NCI-H187 treated with DMSO at 0.1 percent for 48 hours (cell line): ENCODE results near the gene PTGDS.

Experiments used
- DNase-seq: peaks from one replicate; lab custom pipeline; 2025; lab: John Stamatoyannopoulos, UW

The PTGDS gene

GRCh38 chr9:136945333-136946227 lies 31.7 kb upstream of the PTGDS start:
- no peak for DNase-seq

- no peak for DNase-seq
Observed at GRCh38 chr9:136946228-136947027, 30.9 kb upstream of the PTGDS start.

- DNase-seq: no peak
Observed at GRCh38 chr9:136947028-136947891, 30.0 kb upstream of the PTGDS start.

GRCh38 chr9:136947955-136948510 lies 29.3 kb upstream of the PTGDS start:
- DNase-seq: no peak

- DNase-seq: no peak
Observed at GRCh38 chr9:136949239-136949816, 28.0 kb upstream of the PTGDS start.

GRCh38 chr9:136949817-136950655 lies 27.3 kb upstream of the PTGDS start:
- no peak for DNase-seq

- DNase-seq: no peak
Observed at GRCh38 chr9:136950656-136951276, 26.5 kb upstream of the PTGDS start.

- DNase-seq: no peak
Observed at GRCh38 chr9:136951541-136952320, 25.6 kb upstream of the PTGDS start, which contains the start of gene LCN12. Gene LCN12 (plus strand): TSS chr9:136952273. CDS start chr9:136952328, 55 bp downstream.

GRCh38 chr9:136952321-136952850 lies 24.9 kb upstream of the PTGDS start:
- no peak for DNase-seq

- no peak for DNase-seq
Observed at GRCh38 chr9:136952876-136953770, 24.2 kb upstream of the PTGDS start.

- DNase-seq: no peak
Observed at GRCh38 chr9:136953771-136954269, 23.5 kb upstream of the PTGDS start.

- DNase-seq: no peak
Observed at GRCh38 chr9:136954270-136955083, 22.8 kb upstream of the PTGDS start.

- DNase-seq: no peak
Observed at GRCh38 chr9:136955202-136955942, 21.9 kb upstream of the PTGDS start.

- DNase-seq: no peak
Observed at GRCh38 chr9:136955943-136956335, 21.4 kb upstream of the PTGDS start.

GRCh38 chr9:136956604-136957003 lies 20.7 kb upstream of the PTGDS start:
- no peak for DNase-seq

GRCh38 chr9:136957461-136957860 lies 19.8 kb upstream of the PTGDS start:
- DNase-seq: no peak
